Measurements from ENCODE around the gene COTL1. TPM values are rescaled to one million over a fixed set of nuclear protein-coding genes. Genes with fewer than 3 reads are reported as not detected.
"Not testable (repeated sequence)": the region's sequence is repeated elsewhere in the genome, so short reads cannot be mapped to it uniquely, and the experiment has no call there.

Gene COTL1
- total and polyA plus RNA-seq, 4 donors, result 62.4 to 223 (median 142) TPM

DNA sequence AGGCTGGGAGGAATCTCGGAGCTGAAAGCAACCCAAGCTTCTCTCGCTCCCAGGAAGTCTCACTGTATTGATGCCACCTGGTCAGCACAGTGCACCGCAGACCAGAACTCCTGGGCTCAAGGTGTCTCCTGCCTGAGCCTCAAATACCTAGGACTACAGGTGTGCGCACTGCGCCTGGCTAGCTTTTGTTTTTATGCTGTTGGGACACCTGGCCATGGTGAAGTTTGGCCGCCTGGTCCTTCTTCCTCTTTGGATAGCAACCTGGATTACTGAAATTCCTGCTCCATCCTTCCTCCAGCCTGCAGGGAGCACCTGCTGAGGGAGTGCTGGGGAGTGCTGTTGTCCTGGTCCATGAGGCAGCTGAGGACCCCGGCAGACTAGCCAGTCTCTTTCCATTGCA lies 56.6 kb downstream of the COTL1 start:
- Histone ChIP-seq H3K27me3 (ENCODE audit: control insufficient read depth in 3 of 3, insufficient read depth in 3 of 3, low read length in 2 of 3) (no peaks in the 10 kb centered on the region), H3K9me3 (ENCODE audit: control insufficient read depth in 4 of 4, insufficient read depth in 3 of 4, low read length in 3 of 4) (no peaks in the 10 kb centered on the region), H3K27ac (ENCODE audit: low read depth in 1 of 2, low read length in 1 of 2) (no peak overlapping the region), H3K4me1 (ENCODE audit: control insufficient read depth in 5 of 5, insufficient read depth in 5 of 5, low read length in 5 of 5) (peaks cover 0 to 6% (median 0%) of the 10 kb centered on the region in 5 donors), H3K36me3 (ENCODE audit: control insufficient read depth in 4 of 4, insufficient read depth in 4 of 4, low read length in 4 of 4) (peaks cover 0 to 9% (median 1%) of the 10 kb centered on the region in 4 donors), H3K4me3 (no peak overlapping the region), H3K9ac (ENCODE audit: insufficient read depth in 1 of 2, low read length in 2 of 2) (no peak overlapping the region)
- DNase-seq (no peak), ATAC-seq (ENCODE audit: insufficient read depth, low FRiP score) (no peak)
- TF ChIP-seq, protein P1, sequence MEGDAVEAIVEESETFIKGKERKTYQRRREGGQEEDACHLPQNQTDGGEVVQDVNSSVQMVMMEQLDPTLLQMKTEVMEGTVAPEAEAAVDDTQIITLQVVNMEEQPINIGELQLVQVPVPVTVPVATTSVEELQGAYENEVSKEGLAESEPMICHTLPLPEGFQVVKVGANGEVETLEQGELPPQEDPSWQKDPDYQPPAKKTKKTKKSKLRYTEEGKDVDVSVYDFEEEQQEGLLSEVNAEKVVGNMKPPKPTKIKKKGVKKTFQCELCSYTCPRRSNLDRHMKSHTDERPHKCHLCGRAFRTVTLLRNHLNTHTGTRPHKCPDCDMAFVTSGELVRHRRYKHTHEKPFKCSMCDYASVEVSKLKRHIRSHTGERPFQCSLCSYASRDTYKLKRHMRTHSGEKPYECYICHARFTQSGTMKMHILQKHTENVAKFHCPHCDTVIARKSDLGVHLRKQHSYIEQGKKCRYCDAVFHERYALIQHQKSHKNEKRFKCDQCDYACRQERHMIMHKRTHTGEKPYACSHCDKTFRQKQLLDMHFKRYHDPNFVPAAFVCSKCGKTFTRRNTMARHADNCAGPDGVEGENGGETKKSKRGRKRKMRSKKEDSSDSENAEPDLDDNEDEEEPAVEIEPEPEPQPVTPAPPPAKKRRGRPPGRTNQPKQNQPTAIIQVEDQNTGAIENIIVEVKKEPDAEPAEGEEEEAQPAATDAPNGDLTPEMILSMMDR (IDR thresholded peaks at IDR 0.05; ENCODE audit: control extremely low read depth, extremely low read depth), result no peak
- 94% methylated on average over 7 of the region's 7 CpGs for WGBS, 2 donors

DNA sequence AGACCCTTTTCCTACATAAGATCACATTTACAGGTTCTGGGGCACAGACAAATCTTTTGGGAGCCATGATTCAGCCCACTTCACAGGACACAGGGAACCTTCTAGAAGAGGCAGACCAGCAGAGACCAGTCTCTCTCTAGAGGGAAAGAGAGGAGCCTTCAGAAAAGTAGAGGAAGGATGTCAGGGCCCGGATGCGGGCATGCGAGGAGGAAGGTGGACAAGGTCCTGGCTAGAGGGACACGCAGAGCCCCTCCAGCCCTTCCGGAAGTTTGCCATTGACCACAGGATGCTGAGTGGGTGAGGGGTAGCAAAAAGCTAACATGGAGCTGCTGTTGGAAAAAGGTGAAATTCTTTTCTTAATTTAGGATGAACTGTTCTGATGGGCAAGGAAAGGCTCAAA lies 57.6 kb downstream of the COTL1 start:
- H3K9me3 ChIP-seq (ENCODE audit: control insufficient read depth in 4 of 4, insufficient read depth in 3 of 4, low read length in 3 of 4), result no peaks in the 10 kb centered on the region
- TF ChIP-seq, protein P1 (IDR thresholded peaks at IDR 0.05; ENCODE audit: control extremely low read depth, extremely low read depth), result no peak
- peaks cover 0 to 6% (median 0%) of the 10 kb centered on the region in 5 donors for H3K4me1 ChIP-seq (ENCODE audit: control insufficient read depth in 5 of 5, insufficient read depth in 5 of 5, low read length in 5 of 5)
- H3K4me3 ChIP-seq, result no peak overlapping the region
- no peak overlapping the region for H3K9ac ChIP-seq (ENCODE audit: insufficient read depth in 1 of 2, low read length in 2 of 2)
- DNase-seq (no peak), ATAC-seq (ENCODE audit: insufficient read depth, low FRiP score) (no peak)
- H3K27ac ChIP-seq (ENCODE audit: low read depth in 1 of 2, low read length in 1 of 2), result no peak overlapping the region
- peaks cover 0 to 7% (median 1%) of the 10 kb centered on the region in 4 donors for H3K36me3 ChIP-seq (ENCODE audit: control insufficient read depth in 4 of 4, insufficient read depth in 4 of 4, low read length in 4 of 4)
- no peaks in the 10 kb centered on the region for H3K27me3 ChIP-seq (ENCODE audit: control insufficient read depth in 3 of 3, insufficient read depth in 3 of 3, low read length in 2 of 3)
- 74 to 77% methylated on average over 5 of the region's 5 CpGs for WGBS, 2 donors

DNA sequence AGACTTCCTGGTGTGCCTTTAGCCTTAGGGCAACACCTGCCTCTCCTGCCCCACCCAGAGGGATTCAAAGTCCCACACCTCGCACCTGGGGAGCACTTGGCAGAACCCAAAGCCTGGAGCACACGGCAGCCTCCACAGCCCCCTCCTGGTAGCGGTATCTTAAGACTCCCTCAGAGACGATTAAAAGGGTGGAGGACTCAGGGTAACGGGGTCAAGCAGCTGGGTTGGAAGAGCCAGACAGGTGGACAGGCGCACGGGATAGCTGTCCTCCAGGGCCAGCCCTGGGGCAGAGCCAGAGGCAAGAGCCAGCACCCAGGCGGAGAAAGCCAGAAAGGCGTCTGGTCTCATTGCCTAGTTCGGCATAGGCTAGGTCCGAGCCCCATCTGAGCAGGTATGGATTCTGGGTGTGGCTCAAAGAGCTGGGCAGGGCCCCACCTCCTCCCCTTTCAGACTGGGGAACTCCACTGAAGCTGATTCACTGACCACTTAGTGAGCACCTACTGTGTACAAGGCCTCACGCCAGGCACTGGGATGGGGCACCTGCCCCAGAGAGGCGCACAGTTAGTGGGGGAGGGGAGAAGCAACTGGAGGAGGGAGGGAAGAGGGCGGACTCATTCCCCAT lies 58.5 kb downstream of the COTL1 start:
- ATAC-seq (ENCODE audit: insufficient read depth, low FRiP score), result no peak
- Histone ChIP-seq H3K9me3 (ENCODE audit: control insufficient read depth in 4 of 4, insufficient read depth in 3 of 4, low read length in 3 of 4) (no peaks in the 10 kb centered on the region), H3K27ac (ENCODE audit: low read depth in 1 of 2, low read length in 1 of 2) (no peak overlapping the region), H3K9ac (ENCODE audit: insufficient read depth in 1 of 2, low read length in 2 of 2) (no peak overlapping the region), H3K4me3 (no peak overlapping the region), H3K27me3 (ENCODE audit: control insufficient read depth in 3 of 3, insufficient read depth in 3 of 3, low read length in 2 of 3) (no peaks in the 10 kb centered on the region), H3K4me1 (ENCODE audit: control insufficient read depth in 5 of 5, insufficient read depth in 5 of 5, low read length in 5 of 5) (peaks cover 0 to 6% (median 0%) of the 10 kb centered on the region in 5 donors), H3K36me3 (ENCODE audit: control insufficient read depth in 4 of 4, insufficient read depth in 4 of 4, low read length in 4 of 4) (peaks cover 0 to 5% (median 0%) of the 10 kb centered on the region in 4 donors)
- TF ChIP-seq, protein P1 (IDR thresholded peaks at IDR 0.05; ENCODE audit: control extremely low read depth, extremely low read depth), result no peak
- 86 to 87% methylated on average over 14 of the region's 14 CpGs for WGBS, 2 donors
- DNase-seq, result no peak

DNA sequence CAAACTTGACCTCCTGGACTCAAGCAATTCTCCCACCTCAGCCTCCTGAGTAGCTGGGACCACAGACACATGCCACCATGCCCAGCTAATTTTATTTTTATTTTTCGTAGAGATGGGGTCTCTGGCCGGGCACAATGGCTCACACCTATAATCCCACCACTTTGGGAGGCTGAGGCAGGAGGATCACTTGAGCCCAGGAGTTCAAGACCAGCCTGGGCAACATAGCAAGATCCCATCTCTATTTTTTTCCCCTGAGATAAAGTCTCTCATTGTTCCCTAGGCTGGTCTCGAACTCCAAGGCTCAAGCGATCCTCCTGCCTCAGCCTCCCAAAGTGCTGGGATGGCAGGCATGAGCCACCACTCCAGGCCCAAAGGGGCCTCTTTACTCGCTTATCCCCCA lies 59.0 kb downstream of the COTL1 start:
- not testable (repeated sequence) for H3K9me3 ChIP-seq (ENCODE audit: control insufficient read depth in 4 of 4, insufficient read depth in 3 of 4, low read length in 3 of 4); DNase-seq; H3K27ac ChIP-seq (ENCODE audit: low read depth in 1 of 2, low read length in 1 of 2); H3K9ac ChIP-seq (ENCODE audit: insufficient read depth in 1 of 2, low read length in 2 of 2); H3K36me3 ChIP-seq (ENCODE audit: control insufficient read depth in 4 of 4, insufficient read depth in 4 of 4, low read length in 4 of 4); H3K27me3 ChIP-seq (ENCODE audit: control insufficient read depth in 3 of 3, insufficient read depth in 3 of 3, low read length in 2 of 3); H3K4me1 ChIP-seq (ENCODE audit: control insufficient read depth in 5 of 5, insufficient read depth in 5 of 5, low read length in 5 of 5); H3K4me3 ChIP-seq; ATAC-seq (ENCODE audit: insufficient read depth, low FRiP score)
- WGBS, 2 donors, result 78 to 96% methylated on average over 5 of the region's 5 CpGs
